Middle frontal gyrus (tissue), 1 donor: ENCODE results near the gene COG7.
"Not testable (repeated sequence)": the region's sequence is repeated elsewhere in the genome, so short reads cannot be mapped to it uniquely, and the experiment has no call there.

ENCODE experiments used
- DNase-seq: peaks from one replicate; pipeline ENCODE4 v3.0.0-alpha.2; 2015; ENCODE audit warnings: low spot score; ENCODE audit errors: extremely low spot score

The COG7 gene

GRCh38 chr16:23410176-23410575, 42.8 kb downstream of the COG7 start:
- DNase-seq = no peak

DNA sequence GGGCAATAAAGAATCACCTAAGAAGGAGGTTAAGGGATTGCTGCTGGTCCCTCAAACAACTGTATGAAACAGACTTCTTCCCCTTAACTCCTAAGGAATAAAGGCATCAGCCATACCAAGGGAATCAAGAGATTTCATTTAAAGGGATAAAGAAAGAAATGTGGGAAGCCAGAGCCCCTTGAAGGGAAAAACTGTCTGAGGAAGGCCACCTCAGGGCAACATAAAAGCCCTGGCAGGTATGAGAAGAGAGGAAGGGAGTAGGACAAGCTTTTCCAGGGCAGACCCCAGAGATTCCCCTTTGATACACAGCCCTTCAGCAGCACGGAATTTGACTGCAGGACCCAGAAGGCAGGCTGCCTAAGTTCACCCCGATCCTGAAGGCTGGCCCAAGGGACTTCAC, 43.5 kb downstream of the COG7 start:
- DNase-seq = no peak

DNA sequence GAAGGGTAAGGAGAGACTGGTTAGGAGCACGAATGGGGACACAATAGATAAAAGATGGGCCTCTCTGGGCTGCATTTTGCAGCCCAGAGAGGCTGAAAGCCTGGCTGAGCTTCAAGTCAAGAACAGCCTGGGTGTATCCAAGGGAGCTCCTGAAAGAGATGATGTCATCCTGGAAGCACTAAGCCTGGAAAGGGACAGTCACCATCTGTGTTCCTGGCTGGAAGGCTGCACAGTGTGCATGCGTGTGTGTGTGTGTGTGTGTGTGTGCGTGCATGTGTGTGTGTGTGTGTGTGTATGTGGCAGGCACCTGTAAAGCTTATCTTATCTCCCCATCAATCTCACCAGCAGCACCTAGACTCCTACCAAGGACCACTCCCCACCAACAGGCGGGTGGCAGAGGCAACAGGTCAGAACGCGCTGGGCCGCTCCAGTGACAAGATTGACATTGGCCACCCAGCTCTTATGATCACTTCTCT, 44.1 kb downstream of the COG7 start:
- peak; percentile 58 for DNase-seq

DNA sequence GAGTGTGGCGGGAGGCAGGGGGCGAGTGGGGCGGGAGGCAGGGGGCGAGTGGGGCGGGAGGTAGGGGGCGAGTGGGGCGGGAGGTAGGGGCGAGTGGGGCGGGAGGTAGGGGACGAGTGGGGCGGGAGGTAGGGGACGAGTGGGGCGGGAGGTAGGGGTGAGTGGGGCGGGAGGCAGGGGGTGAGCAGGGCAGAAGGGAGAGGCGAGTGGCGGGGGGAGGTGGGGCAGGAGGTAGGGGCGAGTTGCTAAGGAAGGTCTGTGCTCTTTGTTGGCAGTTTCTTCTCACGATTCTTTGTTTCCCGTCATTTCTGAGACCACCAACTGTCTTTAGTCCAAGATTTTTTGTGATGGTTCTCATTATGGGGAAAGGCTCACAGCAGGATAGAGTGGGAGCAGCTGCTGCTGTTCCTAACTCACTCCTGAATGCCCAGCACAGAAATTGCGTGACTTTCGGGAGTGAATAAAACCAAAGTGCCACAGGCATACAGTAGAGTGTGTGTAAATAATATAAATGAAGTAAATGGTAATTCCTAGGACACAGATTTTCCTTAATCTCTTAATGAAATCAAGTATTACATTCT, 44.7 kb downstream of the COG7 start:
- no peak for DNase-seq

DNA sequence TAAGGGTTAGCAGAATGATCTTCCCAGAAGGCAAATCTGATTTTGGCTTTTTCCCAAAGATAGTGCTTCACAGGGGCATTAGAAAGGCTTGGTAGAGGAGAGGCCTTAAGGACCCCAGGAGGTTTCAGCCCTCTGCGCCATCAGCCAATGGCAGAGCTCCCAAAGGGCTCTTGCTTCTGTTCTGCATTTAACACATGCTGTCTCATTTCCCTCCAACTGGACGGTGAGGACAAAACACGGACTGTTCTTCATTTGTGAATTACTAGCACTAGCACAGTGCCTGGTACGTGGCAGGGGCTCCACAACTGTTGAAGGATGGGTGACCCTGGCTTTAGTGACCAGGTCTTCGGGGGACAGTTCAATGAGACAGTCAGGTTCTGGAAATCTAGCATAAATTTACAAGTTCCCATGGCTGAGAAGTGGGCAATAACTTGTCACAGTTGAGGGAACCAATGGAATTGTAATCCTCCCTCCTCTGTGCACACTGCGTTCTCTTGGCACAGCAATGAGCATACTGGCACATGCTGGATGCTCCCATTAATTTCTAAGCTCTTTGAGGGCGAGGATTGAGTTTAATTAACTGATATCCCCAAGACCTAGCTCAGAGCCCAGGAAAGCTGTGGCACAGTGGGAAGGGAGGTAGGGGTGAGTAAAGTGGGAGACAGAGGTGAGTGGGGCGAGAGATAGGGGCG, 45.4 kb downstream of the COG7 start:
- DNase-seq = no peak

- DNase-seq = no peak
Observed at GRCh38 chr16:23406546-23407240, 46.3 kb downstream of the COG7 start.

DNA sequence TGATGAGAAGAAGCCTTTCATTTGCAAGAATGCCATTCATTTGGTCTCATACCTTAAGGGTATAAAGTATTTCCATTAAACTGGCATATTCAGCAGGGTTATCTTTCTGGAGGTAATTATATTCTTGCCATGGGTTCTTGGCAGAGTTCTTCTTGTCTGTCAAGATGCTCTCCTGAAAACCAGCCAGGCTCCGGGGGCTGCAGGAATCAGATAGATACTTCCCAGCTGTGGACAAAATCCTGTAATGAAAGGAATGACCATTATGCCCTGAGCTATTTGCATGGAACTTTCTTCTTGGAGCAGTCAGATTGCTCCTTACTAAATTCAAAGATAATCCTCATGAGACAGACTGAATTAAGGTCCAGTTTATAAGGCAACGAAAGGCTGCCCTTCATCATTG, 47.0 kb downstream of the COG7 start:
- no peak for DNase-seq

DNA sequence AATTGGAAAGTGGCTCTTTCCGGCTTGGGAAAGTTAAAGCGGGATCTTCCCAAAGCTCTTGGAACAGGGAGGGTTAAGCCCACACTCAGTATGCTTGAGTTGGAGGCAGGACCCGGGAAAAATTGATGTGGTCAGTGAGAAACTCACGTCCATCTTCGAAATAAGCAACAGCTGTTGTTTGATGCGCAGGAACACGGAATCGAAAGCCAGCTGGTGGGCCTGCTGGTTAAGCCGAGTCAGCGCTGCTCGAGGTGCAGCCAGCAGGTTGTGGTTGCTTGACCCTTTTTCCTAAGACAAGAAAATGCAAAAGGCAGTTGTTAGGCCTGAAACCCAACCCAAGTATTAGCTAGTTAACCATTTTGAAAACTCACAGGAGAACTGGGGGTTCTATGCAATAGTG, 49.4 kb downstream of the COG7 start:
- DNase-seq = no peak

- DNase-seq = no peak
Observed at GRCh38 chr16:23402100-23402499, 50.9 kb downstream of the COG7 start.

- DNase-seq = no peak
Observed at GRCh38 chr16:23401139-23401538, 51.9 kb downstream of the COG7 start.

DNA sequence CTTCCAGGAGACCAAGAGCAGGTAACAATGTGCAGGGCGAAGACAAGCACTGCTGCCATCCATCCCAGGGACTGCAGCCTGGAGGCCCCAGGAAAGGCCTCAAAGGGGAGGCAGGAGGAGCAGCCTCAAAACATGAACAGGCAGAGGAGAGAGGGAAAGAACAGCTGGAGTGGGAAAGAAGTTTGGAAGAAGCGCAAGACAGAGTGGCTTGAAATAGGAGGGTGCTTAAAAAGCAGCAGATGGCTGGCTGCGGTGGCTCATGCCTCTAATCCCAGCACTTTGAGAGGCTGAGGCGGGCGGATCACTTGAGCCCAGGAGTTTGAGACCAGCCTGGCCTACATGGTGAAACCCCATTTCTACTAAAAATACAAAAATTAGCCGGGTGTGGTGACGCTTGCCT, 52.5 kb downstream of the COG7 start:
- not testable (repeated sequence) for DNase-seq

GRCh38 chr16:23398987-23399805, 53.8 kb downstream of the COG7 start:
- no peak for DNase-seq

DNA sequence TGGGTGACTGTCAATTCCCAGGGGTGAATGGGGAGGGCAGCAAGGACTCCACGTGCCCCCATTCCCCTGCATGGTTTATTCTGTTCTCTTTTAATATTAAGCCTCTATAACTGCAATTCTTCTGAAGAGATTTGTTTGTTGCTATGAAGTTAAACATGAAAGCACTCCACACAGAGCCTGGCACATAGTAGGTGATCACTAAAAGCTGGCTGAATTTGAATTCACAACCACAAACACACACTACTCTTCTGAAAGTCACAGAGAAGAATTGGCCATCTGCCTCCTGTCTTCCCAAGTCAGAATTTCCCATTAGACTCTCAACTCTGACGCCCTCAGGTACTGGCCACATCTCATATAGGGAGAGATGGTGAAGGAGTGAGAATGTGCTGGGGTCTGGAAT, 55.5 kb downstream of the COG7 start:
- DNase-seq = no peak

GRCh38 chr16:23395732-23396131, 57.3 kb downstream of the COG7 start:
- DNase-seq = no peak

DNA sequence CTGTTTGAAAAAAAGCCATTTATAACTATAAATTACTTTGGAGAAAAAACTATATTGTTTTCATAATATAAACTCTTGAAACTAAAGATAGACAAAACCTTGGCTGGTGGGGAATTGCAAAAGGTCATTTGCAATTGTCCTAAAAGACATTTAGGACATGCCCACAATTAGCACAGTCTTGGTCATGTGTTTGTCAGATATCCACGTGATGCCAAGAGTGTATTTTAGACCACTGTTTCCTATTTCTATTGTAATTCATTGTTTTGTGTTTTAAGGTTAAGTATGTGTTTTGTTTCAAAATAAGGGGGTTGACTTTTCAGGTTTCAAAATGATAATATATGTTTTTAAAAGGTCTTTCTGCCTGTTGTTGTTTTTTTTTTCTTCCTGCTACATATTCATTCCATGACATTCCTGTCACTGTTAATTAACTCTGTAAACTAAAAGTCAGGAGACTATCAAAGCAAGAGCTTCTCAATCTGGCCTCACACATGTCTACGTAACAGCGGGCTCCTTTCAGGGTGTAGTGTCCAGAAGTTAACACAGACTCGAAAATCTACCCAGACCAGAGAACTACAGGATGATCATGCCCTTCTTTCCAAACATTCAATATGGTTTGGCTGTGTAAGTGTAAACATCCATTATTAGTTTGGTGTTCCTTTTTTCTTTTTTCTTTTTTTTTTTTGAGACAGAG, 58.7 kb downstream of the COG7 start:
- DNase-seq = no peak

- no peak for DNase-seq
Observed at GRCh38 chr16:23392223-23392600, 60.8 kb downstream of the COG7 start.

- DNase-seq = no peak
Observed at GRCh38 chr16:23391381-23392222, 61.4 kb downstream of the COG7 start.

DNA sequence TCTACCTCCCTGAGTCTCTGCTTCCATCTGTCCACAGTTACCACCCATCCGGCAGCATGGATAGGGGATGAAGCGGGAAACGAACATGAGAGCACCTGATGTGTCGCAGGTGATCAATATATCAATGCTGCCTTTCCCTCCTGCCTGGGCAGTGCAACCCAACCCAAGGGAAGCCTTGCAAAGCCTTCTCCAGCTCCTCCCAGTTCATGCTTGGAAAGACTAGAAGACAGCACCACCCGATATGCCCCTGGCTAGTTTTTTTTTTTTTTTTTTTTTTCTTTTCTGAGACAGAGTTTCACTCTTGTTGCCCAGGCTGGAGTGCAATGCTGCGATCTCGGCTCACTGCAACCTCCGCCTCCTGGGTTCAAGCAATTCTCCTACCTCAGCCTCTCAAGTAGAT, 63.1 kb downstream of the COG7 start:
- not testable (repeated sequence) for DNase-seq

GRCh38 chr16:23389201-23389600, 63.8 kb downstream of the COG7 start:
- DNase-seq = no peak

DNA sequence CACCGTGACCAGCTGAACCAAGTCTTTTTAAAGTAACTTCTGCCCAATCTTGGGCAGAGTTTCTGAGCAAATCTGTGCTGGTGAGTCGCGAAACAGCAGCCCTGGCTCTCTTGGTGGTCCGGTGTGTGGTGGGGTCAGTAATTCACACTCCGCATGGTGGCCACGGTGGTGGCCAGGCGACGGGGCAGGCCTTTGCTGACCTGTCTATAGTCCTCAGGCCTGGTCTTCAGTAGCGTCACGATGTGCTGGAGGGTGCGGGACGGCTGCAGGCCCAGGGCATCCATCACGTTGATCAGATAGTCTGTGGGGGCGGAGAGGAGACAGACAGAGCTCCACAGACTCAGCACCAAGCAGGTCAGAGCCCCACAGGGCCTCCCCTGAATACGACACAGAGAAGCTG, 64.2 kb downstream of the COG7 start:
- no peak for DNase-seq
